Measurements from ENCODE around the gene EGFL7.

EGFL7 gene

DNA sequence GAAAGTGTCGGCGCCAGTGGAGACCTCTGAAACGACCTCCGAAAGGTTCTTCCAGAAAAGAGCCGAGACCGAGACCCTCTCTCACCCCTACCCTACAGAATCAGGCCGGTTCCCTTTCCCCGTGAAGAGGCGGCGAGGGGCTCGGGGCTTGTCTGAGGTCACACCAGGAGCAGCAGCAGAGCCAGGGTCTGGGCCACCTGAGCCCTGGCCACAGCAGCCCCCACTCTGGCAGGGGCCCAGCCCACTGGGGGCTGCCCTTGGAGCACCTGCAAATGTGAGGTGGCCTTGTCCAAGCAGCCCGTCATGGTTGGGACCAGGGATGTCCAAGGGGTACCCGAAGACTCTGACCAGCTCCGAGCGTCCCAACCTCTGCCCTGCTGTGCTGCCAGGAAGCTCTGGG lies 15.3 kb downstream of the EGFL7 start:
- no peak overlapping the region for H3K18ac ChIP-seq (ENCODE audit: low read length)
- no peaks in the 10 kb centered on the region for H3K79me1 ChIP-seq (ENCODE audit: low read depth, low read length)
- no peak overlapping the region for H3K4ac ChIP-seq (ENCODE audit: low read length)
- no peak overlapping the region for H2BK12ac ChIP-seq (ENCODE audit: low read length)
- H3K36me3 ChIP-seq (replicated peaks in 1 of 2; ENCODE audit: control insufficient read depth in 2 of 2, insufficient read depth in 2 of 2, low read length in 2 of 2): no peaks in the 10 kb centered on the region
- H3K14ac ChIP-seq (ENCODE audit: low read length): no peak overlapping the region
- no peak overlapping the region for H3K27ac ChIP-seq (replicated peaks; ENCODE audit: low read length)
- H3K9ac ChIP-seq (ENCODE audit: low read depth, low read length, poor library complexity): no peak overlapping the region
- H3K23ac ChIP-seq (ENCODE audit: low read depth, low read length, poor library complexity): no peak overlapping the region
- no peak overlapping the region for H2BK15ac ChIP-seq (ENCODE audit: low read length)
- no peak overlapping the region for H3K4me2 ChIP-seq (ENCODE audit: insufficient read depth, low read length, poor library complexity, severe bottlenecking)
- peaks cover 0 to 8% of the 10 kb centered on the region in 2 donors for H3K4me1 ChIP-seq (ENCODE audit: control insufficient read depth in 2 of 2, insufficient read depth in 1 of 2, low read depth in 1 of 2, low read length in 2 of 2)
- no peaks in the 10 kb centered on the region for H3K27me3 ChIP-seq (ENCODE audit: control insufficient read depth in 3 of 3, insufficient read depth in 3 of 3, low read depth in 1 of 3, low read length in 3 of 3)
- H4K8ac ChIP-seq (ENCODE audit: low read depth, low read length): no peak overlapping the region
- H2AK5ac ChIP-seq (ENCODE audit: low read depth, low read length): peak overlapping the region; percentile 36
- no CpG with 5 or more reads among the region's 15 CpGs for WGBS, 2 donors (ENCODE audit: extremely low coverage in 2 of 2, insufficient read length in 2 of 2, insufficient replicate concordance in 1 of 2)
- H3K9me3 ChIP-seq (replicated peaks in 1 of 2; ENCODE audit: control insufficient read depth in 2 of 2, insufficient read depth in 1 of 2, low read depth in 1 of 2, low read length in 2 of 2): no peaks in the 10 kb centered on the region
- H3K4me3 ChIP-seq (ENCODE audit: low read length in 2 of 2): no peak overlapping the region
- DNase-seq (ENCODE audit: low spot score): no peak
- peak overlapping the region; percentile 57 for H2BK5ac ChIP-seq (ENCODE audit: low read length)
- H2AFZ ChIP-seq (ENCODE audit: low read length): no peak overlapping the region
- no peak overlapping the region for H4K91ac ChIP-seq (ENCODE audit: low read depth, low read length, poor library complexity)
- no peak overlapping the region for H2BK120ac ChIP-seq (ENCODE audit: low read depth, low read length)

DNA sequence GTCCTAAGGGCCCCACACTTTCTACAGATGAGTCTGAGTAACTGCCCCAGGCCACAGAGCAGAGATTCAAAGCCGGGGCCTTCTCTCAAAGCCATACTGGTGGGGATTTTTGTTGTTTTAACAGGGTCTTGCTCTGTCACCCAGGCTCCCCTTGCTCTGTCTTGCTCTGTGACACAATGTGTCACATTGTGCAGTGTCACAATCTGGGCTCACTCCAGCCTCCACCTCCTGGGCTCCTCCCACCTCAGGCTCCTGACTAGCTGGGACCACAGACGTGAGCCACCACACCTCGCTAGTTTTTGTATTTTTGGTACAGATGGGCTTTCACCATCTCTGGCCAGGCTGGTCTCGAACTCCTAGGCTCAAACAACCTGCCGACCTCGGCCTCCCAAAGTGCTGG lies 15.9 kb downstream of the EGFL7 start:
- Histone ChIP-seq H3K79me1 (ENCODE audit: low read depth, low read length) (no peaks in the 10 kb centered on the region), H3K18ac (ENCODE audit: low read length) (no peak overlapping the region), H3K27ac (replicated peaks; ENCODE audit: low read length) (no peak overlapping the region), H4K91ac (ENCODE audit: low read depth, low read length, poor library complexity) (no peak overlapping the region), H2AFZ (ENCODE audit: low read length) (no peak overlapping the region), H2BK12ac (ENCODE audit: low read length) (no peak overlapping the region), H3K23ac (ENCODE audit: low read depth, low read length, poor library complexity) (no peak overlapping the region), H2BK5ac (ENCODE audit: low read length) (no peak overlapping the region), H4K8ac (ENCODE audit: low read depth, low read length) (no peak overlapping the region), H3K36me3 (replicated peaks in 1 of 2; ENCODE audit: control insufficient read depth in 2 of 2, insufficient read depth in 2 of 2, low read length in 2 of 2) (no peaks in the 10 kb centered on the region), H3K14ac (ENCODE audit: low read length) (no peak overlapping the region), H3K9ac (ENCODE audit: low read depth, low read length, poor library complexity) (no peak overlapping the region), H3K27me3 (ENCODE audit: control insufficient read depth in 3 of 3, insufficient read depth in 3 of 3, low read depth in 1 of 3, low read length in 3 of 3) (no peaks in the 10 kb centered on the region), H2AK5ac (ENCODE audit: low read depth, low read length) (no peak overlapping the region), H3K9me3 (replicated peaks in 1 of 2; ENCODE audit: control insufficient read depth in 2 of 2, insufficient read depth in 1 of 2, low read depth in 1 of 2, low read length in 2 of 2) (no peaks in the 10 kb centered on the region), H2BK15ac (ENCODE audit: low read length) (no peak overlapping the region), H2BK120ac (ENCODE audit: low read depth, low read length) (no peak overlapping the region), H3K4ac (ENCODE audit: low read length) (no peak overlapping the region), H3K4me1 (ENCODE audit: control insufficient read depth in 2 of 2, insufficient read depth in 1 of 2, low read depth in 1 of 2, low read length in 2 of 2) (peaks cover 0 to 8% of the 10 kb centered on the region in 2 donors), H3K4me2 (ENCODE audit: insufficient read depth, low read length, poor library complexity, severe bottlenecking) (no peak overlapping the region), H3K4me3 (ENCODE audit: low read length in 2 of 2) (no peak overlapping the region)
- no peak for DNase-seq (ENCODE audit: low spot score)
- no CpG with 5 or more reads among the region's 6 CpGs for WGBS, 2 donors (ENCODE audit: extremely low coverage in 2 of 2, insufficient read length in 2 of 2, insufficient replicate concordance in 1 of 2)

DNA sequence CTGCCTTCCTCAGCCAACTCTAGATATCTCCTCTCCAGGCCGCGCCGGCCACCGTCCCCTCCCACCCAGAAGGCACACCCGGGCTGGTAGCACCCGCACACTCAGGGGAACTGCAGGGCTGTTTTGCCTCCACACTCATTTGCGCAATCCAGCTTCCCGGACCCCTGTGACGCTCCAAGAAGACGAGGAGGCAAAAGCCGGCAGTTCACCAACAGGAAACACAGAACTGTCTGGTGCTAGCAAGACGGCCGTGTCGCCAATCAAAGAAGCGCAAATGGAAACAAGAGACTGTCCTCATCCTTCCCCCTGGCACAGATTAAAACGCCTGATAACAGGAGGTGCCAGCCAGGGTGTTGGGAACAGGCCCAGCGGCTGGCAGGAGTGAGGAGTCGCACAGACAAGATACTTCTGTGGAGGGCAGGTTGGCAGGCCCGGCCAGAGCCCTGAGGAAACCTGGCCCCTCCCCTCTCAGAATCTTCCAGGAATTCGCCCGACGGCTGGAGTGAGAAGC lies 16.8 kb downstream of the EGFL7 start:
- DNase-seq (ENCODE audit: low spot score): no peak
- WGBS, 2 donors (ENCODE audit: extremely low coverage in 2 of 2, insufficient read length in 2 of 2, insufficient replicate concordance in 1 of 2): no CpG with 5 or more reads among the region's 22 CpGs

GRCh38 chr9:136681029-136681428 lies 18.3 kb downstream of the EGFL7 start:
- DNase-seq (ENCODE audit: low spot score): no peak
- WGBS, 2 donors (ENCODE audit: extremely low coverage in 2 of 2, insufficient read length in 2 of 2, insufficient replicate concordance in 1 of 2): no CpG with 5 or more reads among the region's 17 CpGs
- no peak overlapping the region for H3K14ac ChIP-seq (ENCODE audit: low read length)
- H3K4me1 ChIP-seq (ENCODE audit: control insufficient read depth in 2 of 2, insufficient read depth in 1 of 2, low read depth in 1 of 2, low read length in 2 of 2): peaks cover 3 to 12% of the 10 kb centered on the region in 2 donors
- no peak overlapping the region for H2AK5ac ChIP-seq (ENCODE audit: low read depth, low read length)
- no peaks in the 10 kb centered on the region for H3K9me3 ChIP-seq (replicated peaks in 1 of 2; ENCODE audit: control insufficient read depth in 2 of 2, insufficient read depth in 1 of 2, low read depth in 1 of 2, low read length in 2 of 2)
- no peak overlapping the region for H3K4ac ChIP-seq (ENCODE audit: low read length)
- H3K4me3 ChIP-seq (ENCODE audit: low read length in 2 of 2): no peak overlapping the region
- no peak overlapping the region for H3K18ac ChIP-seq (ENCODE audit: low read length)
- H3K36me3 ChIP-seq (replicated peaks in 1 of 2; ENCODE audit: control insufficient read depth in 2 of 2, insufficient read depth in 2 of 2, low read length in 2 of 2): no peaks in the 10 kb centered on the region
- H3K27ac ChIP-seq (replicated peaks; ENCODE audit: low read length): no peak overlapping the region
- H4K8ac ChIP-seq (ENCODE audit: low read depth, low read length): no peak overlapping the region
- H2BK12ac ChIP-seq (ENCODE audit: low read length): no peak overlapping the region
- no peak overlapping the region for H2BK120ac ChIP-seq (ENCODE audit: low read depth, low read length)
- peaks cover 0 to 18% (median 16%) of the 10 kb centered on the region in 3 experiments for H3K27me3 ChIP-seq (ENCODE audit: control insufficient read depth in 3 of 3, insufficient read depth in 3 of 3, low read depth in 1 of 3, low read length in 3 of 3)
- no peak overlapping the region for H3K23ac ChIP-seq (ENCODE audit: low read depth, low read length, poor library complexity)
- no peak overlapping the region for H3K9ac ChIP-seq (ENCODE audit: low read depth, low read length, poor library complexity)
- no peaks in the 10 kb centered on the region for H3K79me1 ChIP-seq (ENCODE audit: low read depth, low read length)
- H2AFZ ChIP-seq (ENCODE audit: low read length): no peak overlapping the region
- H4K91ac ChIP-seq (ENCODE audit: low read depth, low read length, poor library complexity): no peak overlapping the region
- no peak overlapping the region for H3K4me2 ChIP-seq (ENCODE audit: insufficient read depth, low read length, poor library complexity, severe bottlenecking)
- H2BK15ac ChIP-seq (ENCODE audit: low read length): no peak overlapping the region
- H2BK5ac ChIP-seq (ENCODE audit: low read length): no peak overlapping the region

More for the DNA sequence above, 16.8 kb downstream of the EGFL7 start:
- Histone ChIP-seq H4K8ac (ENCODE audit: low read depth, low read length) (no peak overlapping the region), H3K4ac (ENCODE audit: low read length) (no peak overlapping the region), H2BK15ac (ENCODE audit: low read length) (peak overlapping the region; percentile 2), H3K4me1 (ENCODE audit: control insufficient read depth in 2 of 2, insufficient read depth in 1 of 2, low read depth in 1 of 2, low read length in 2 of 2) (peaks cover 0 to 8% of the 10 kb centered on the region in 2 donors), H3K23ac (ENCODE audit: low read depth, low read length, poor library complexity) (peak overlapping the region; percentile 81), H2BK120ac (ENCODE audit: low read depth, low read length) (no peak overlapping the region), H3K27me3 (ENCODE audit: control insufficient read depth in 3 of 3, insufficient read depth in 3 of 3, low read depth in 1 of 3, low read length in 3 of 3) (peaks cover 0 to 3% (median 2%) of the 10 kb centered on the region in 3 experiments), H3K4me2 (ENCODE audit: insufficient read depth, low read length, poor library complexity, severe bottlenecking) (no peak overlapping the region), H3K79me1 (ENCODE audit: low read depth, low read length) (no peaks in the 10 kb centered on the region), H4K91ac (ENCODE audit: low read depth, low read length, poor library complexity) (no peak overlapping the region), H3K36me3 (replicated peaks in 1 of 2; ENCODE audit: control insufficient read depth in 2 of 2, insufficient read depth in 2 of 2, low read length in 2 of 2) (no peaks in the 10 kb centered on the region), H2BK5ac (ENCODE audit: low read length) (no peak overlapping the region), H2BK12ac (ENCODE audit: low read length) (no peak overlapping the region), H2AK5ac (ENCODE audit: low read depth, low read length) (no peak overlapping the region), H3K18ac (ENCODE audit: low read length) (no peak overlapping the region), H3K9me3 (replicated peaks in 1 of 2; ENCODE audit: control insufficient read depth in 2 of 2, insufficient read depth in 1 of 2, low read depth in 1 of 2, low read length in 2 of 2) (no peaks in the 10 kb centered on the region), H2AFZ (ENCODE audit: low read length) (no peak overlapping the region), H3K4me3 (ENCODE audit: low read length in 2 of 2) (no peak overlapping the region), H3K9ac (ENCODE audit: low read depth, low read length, poor library complexity) (peak overlapping the region; percentile 53), H3K14ac (ENCODE audit: low read length) (no peak overlapping the region), H3K27ac (replicated peaks; ENCODE audit: low read length) (no peak overlapping the region)

Data from neuronal stem cell (in vitro differentiated cells).